NCI-H2196 (cell line): ENCODE data around the gene SEMA3F.

Source experiments
- DNase-seq: peaks from one replicate; lab custom pipeline; 2025; ENCODE audit not compliant: unreplicated experiment; lab: John Stamatoyannopoulos, UW

SEMA3F gene

DNA sequence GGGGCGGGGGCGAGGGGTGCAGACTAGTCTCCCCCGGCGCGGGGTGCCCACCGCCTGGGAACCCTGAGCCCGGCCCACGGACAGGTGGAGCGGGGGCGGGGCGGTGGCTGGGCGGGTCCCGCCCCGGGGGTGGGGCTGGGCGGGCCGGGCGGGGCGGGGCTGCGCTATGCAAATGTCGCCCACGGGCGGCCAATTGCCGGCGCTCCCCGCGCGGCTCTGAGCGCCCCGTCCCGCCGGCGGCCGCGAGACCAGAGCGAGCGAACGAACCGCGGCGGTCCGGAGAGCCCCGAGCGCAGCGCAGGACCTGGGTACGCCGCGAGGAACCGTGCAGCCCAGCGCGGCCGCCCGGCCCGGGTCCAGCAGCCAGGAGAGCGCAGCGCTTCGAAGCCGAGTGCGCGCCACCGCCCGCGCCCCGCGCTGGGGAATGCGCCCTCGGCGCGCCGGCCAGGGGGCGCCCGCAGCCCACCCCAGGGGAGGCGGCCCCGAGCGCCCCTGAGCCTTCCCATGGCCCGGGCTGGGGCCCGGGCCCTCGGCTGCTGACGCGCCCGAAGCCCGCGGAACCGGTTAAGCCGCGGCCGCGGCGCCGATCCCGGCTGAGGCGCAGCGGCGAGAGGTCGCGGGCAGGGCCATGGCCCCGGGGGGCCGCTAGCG, at the start of gene SEMA3F:
Gene SEMA3F (plus strand): TSS at position 485 of the 651 bp plus-strand sequence. CDS start 4,299 bp downstream, outside the sequence.
- DNase-seq = peak; percentile 40

- no peak for DNase-seq
Observed at GRCh38 chr3:50111757-50112156, 43.4 kb upstream of the SEMA3F start.

DNA sequence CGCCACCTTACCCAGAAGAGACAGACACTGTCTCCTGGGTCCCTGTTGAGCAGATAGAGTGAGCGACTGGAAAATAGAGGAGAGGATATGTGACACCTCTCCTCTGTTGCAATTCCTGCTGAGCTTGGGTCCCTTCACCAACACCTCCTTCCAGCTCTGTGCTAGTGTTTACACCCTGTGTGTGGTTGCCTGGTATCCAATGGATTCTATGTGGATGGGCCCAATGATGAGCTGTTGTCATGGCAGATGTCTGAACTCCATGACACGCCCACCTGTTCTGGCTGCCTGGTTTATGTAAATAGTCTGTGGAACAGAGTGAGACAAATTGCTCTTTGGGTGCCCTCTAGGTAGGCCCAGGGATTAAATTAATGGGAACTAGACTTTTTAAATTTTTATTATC, 42.7 kb upstream of the SEMA3F start:
- peak; percentile 58 for DNase-seq

- DNase-seq = no peak
Observed at GRCh38 chr3:50117120-50117519, 38.0 kb upstream of the SEMA3F start.

DNA sequence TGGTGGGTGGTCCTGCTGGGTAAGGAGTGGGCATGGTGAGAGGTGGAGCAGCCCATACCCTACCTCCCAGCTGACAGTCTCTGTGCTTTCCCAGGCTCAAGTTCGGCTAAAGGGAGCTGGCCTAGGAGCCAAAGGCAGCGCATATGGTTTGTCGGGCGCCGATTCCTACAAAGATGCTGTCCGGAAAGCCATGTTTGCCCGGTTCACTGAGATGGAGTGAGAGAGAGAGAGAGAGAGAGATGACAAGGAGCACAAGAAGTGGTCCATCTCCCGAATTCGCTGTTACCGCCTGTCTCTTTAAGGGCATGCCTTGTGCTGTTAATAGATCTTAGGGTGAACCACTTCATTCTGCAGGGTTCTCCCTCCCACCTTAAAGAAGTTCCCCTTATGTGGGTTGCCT, 36.9 kb upstream of the SEMA3F start:
- DNase-seq = no peak

DNA sequence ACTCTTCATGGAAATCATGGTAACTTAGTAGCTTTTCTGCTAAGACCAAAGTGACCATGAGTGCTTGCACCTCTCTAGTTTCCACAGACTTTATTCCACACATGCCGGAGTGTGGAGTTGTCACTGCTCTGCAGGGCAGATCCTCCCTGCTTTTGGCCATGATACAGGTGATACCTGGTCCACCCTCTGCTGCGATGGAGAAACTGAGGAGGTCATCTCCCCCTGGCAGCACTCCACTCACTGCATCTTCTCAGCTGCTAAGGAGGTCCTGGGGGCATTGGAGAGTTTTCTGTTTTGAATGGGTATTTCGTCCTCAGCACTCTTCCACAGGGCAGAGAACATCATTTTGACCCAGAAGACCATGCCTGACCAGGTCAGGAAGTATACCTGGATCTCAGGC, 35.3 kb upstream of the SEMA3F start:
- no peak for DNase-seq

DNA sequence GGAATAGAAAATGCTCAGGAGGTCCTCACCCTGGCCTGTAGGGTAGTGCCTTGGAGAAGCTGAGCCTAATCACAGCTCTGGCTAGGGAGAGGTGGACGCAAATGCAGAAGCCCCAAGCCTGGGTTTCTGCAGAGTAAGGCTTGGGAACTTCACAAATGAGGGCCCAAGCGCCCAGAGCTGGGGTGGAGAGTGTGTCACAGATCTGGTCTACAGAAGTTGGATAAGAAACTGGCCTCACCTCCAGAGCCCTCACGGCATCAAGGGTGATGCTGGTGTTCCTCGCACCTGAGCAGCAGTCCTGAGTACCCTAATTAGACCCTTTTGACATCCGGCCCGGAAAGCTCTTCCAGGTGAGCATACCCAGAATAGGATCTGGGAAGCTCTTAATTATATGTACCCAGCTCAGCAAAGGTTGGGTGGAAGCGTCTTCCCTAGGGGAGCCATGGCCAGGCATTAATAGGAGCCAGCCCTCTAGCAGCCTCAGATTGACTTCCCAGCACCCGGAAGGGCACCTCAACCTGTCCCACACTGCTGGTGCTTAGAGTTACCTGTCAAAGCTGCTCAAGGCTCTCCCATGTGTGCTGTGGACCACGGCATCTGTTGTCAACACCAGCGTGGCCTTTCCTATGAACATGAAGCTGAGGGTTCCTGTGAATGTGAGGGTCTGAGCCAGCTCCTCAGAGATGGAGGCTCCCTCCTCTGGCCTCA, 34.6 kb upstream of the SEMA3F start:
- no peak for DNase-seq

GRCh38 chr3:50121072-50122032, 33.8 kb upstream of the SEMA3F start:
- DNase-seq = peak; percentile 63

GRCh38 chr3:50122071-50122470, 33.1 kb upstream of the SEMA3F start:
- DNase-seq = no peak

GRCh38 chr3:50122661-50123391, 32.3 kb upstream of the SEMA3F start:
- DNase-seq = no peak

GRCh38 chr3:50123394-50124051, 31.6 kb upstream of the SEMA3F start:
- no peak for DNase-seq

- no peak for DNase-seq
Observed at GRCh38 chr3:50124052-50124799, 30.9 kb upstream of the SEMA3F start.

- DNase-seq = no peak
Observed at GRCh38 chr3:50124800-50125178, 30.3 kb upstream of the SEMA3F start.

DNA sequence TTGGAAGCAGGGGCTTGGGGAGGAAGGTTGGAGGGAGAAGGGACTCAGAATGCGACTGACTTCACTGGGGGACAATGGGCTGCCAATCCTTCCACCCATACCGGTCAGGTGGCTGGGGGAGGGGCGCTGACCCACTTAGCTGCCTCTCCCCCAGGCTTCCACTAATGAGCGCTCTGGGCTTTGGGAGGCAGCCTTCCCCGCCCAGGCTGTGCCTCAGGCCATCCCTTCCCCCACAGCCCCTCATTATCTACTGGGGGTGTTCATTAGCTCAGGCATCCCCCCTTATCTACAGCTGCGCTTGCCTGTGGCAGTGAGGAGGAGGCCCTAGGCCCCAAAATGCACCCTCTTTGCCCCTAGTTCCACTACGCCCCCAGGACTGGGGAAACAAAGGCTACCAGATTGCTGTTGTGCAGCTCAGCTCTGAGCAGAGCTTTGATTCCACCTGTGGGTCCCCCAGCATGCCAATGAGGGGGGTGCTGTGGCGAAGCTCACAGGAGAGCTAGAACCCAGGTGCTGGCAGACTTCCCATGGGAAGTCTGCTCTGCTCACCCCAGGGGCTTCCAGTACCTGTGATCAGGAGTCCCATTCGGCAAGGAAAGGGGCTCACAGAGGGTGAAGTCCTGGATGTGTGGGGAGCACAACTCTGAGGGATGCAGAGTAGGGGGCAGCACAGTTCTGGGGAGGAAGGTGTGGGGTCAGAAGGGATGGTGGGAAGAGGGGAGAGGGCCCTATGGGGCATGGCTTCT, 29.4 kb upstream of the SEMA3F start:
- DNase-seq = no peak

GRCh38 chr3:50126287-50127211, 28.6 kb upstream of the SEMA3F start:
- no peak for DNase-seq

DNA sequence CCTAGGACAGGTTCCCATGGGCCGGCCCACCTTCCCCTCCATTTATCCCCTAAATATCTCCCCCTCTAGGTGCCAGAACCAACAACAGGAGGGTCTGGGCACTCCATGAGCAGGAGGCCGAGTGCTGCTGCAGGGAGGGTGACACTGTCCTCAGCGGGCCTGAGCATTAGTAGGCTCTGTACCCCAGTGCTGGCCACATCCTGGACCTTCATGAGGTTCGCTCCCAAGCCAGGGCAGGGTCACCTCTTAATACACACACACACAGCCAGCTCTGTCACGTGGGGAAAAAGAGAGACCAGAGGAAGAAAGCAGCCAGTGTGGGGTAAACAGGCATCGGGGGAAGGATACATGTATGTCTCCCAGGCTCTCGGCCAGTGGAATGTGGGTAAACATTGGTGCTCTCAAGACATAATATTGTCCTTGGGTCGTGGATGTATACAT, 27.9 kb upstream of the SEMA3F start:
- DNase-seq = no peak

GRCh38 chr3:50128001-50128400, 27.1 kb upstream of the SEMA3F start:
- no peak for DNase-seq

DNA sequence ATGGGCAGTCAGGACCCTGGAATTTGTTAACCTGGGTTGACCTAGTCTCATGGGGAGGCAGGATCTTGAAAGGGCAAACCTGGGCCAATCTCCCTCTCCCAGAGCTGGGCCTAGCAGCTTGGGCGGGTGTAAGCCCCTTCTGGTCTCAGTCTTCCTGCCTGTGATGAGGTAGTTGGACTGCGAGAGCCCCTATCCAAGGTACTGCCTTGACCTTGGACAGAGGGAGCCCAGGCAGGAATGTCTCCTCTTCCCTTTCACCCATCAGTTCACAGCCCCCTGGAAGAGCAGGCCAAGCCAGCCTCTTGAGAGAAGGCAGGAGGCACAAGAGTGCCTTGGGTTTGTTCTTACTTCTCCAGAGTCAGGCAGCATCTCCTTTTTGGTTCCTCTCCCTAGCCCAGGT, 24.7 kb upstream of the SEMA3F start:
- DNase-seq = no peak
